Skeletal muscle tissue (tissue), 4 donors: ENCODE results near the gene SNX14. TPM values are rescaled to one million over a fixed set of nuclear protein-coding genes. Genes with fewer than 3 reads are reported as not detected.
A peak's percentile ranks its signal among the peaks of the same experiment; 100 is the strongest.

ENCODE experiments used
- H3K27ac ChIP-seq: one replicate; pipeline ENCODE4 v1.7.0; 2013; ENCODE audit warnings: mild to moderate bottlenecking, low read depth, low read length, inconsistent platforms
- H3K27me3 ChIP-seq, 3 donors: one replicate each; pipeline ENCODE4 v1.7.0; 2013; ENCODE audit warnings: low read length in 3 of 3; ENCODE audit not compliant: control insufficient read depth in 3 of 3, insufficient read depth in 3 of 3
- H3K36me3 ChIP-seq, 3 donors: one replicate each; pipeline ENCODE4 v1.7.0; 2013; ENCODE audit warnings: low read length in 3 of 3; ENCODE audit not compliant: control insufficient read depth in 3 of 3, insufficient read depth in 3 of 3
- H3K4me1 ChIP-seq, 3 donors: one replicate each; pipeline ENCODE4 v1.7.0; 2013; ENCODE audit warnings: low read length in 3 of 3, mild to moderate bottlenecking in 3 of 3; ENCODE audit not compliant: control insufficient read depth in 3 of 3, insufficient read depth in 3 of 3
- H3K4me3 ChIP-seq, 3 donors: one replicate each; pipeline ENCODE4 v1.7.0; 2013; ENCODE audit warnings: low read length in 3 of 3
- H3K9ac ChIP-seq, 3 donors: one replicate each; pipeline ENCODE4 v1.7.0; 2013; ENCODE audit warnings: low read length in 3 of 3, mild to moderate bottlenecking in 3 of 3, moderate library complexity in 2 of 3, low read depth in 1 of 3
- H3K9me3 ChIP-seq, 3 donors: one replicate each; pipeline ENCODE4 v1.7.0; 2013; ENCODE audit warnings: low read length in 3 of 3; ENCODE audit not compliant: control insufficient read depth in 3 of 3
- total RNA-seq: library from RNA; depleted of rRNA; stranded (reverse); fragments of >200 nt; gene quantifications from one replicate; pipeline ENCODE4 v1.2.3, GENCODE V29; 2014
- donor health status: Osteomylitis.

The SNX14 gene
- total RNA-seq, 1 donor from 2014 or later, result 117 TPM

- no peak overlapping the region for H3K9ac ChIP-seq
- peaks cover 4 to 33% (median 31%) of the 10 kb centered on the region in 3 donors for H3K36me3 ChIP-seq
- no peaks in the 10 kb centered on the region for H3K9me3 ChIP-seq
- no peak overlapping the region for H3K4me3 ChIP-seq
- peaks cover 3 to 15% (median 8%) of the 10 kb centered on the region in 3 donors for H3K4me1 ChIP-seq
- no peak overlapping the region for H3K27ac ChIP-seq
- no peaks in the 10 kb centered on the region for H3K27me3 ChIP-seq
Measured at GRCh38 chr6:85628353-85628752, 34.7 kb upstream of the SNX14 start.

GRCh38 chr6:85620308-85620707 lies 26.6 kb upstream of the SNX14 start:
- Histone ChIP-seq H3K36me3 (peaks cover 17 to 58% (median 56%) of the 10 kb centered on the region in 3 donors), H3K4me3 (no peak overlapping the region), H3K27ac (no peak overlapping the region), H3K9ac (no peak overlapping the region), H3K4me1 (no peaks in the 10 kb centered on the region), H3K27me3 (no peaks in the 10 kb centered on the region), H3K9me3 (no peaks in the 10 kb centered on the region)

GRCh38 chr6:85614780-85615179 lies 21.1 kb upstream of the SNX14 start:
- H3K36me3 ChIP-seq, result peaks cover 13 to 76% (median 63%) of the 10 kb centered on the region in 3 donors
- H3K9me3 ChIP-seq, result no peaks in the 10 kb centered on the region
- no peak overlapping the region for H3K27ac ChIP-seq
- no peaks in the 10 kb centered on the region for H3K27me3 ChIP-seq
- no peak overlapping the region for H3K9ac ChIP-seq
- H3K4me3 ChIP-seq, result no peak overlapping the region
- no peaks in the 10 kb centered on the region for H3K4me1 ChIP-seq

- Histone ChIP-seq H3K27ac (no peak overlapping the region), H3K9me3 (no peaks in the 10 kb centered on the region), H3K4me3 (no peak overlapping the region), H3K36me3 (peaks cover 9 to 65% (median 57%) of the 10 kb centered on the region in 3 donors), H3K9ac (no peak overlapping the region), H3K4me1 (no peaks in the 10 kb centered on the region), H3K27me3 (no peaks in the 10 kb centered on the region)
Measured at GRCh38 chr6:85612690-85613474, 19.2 kb upstream of the SNX14 start.

- Histone ChIP-seq H3K9me3 (no peaks in the 10 kb centered on the region), H3K27me3 (no peaks in the 10 kb centered on the region), H3K36me3 (peaks cover 6 to 47% (median 36%) of the 10 kb centered on the region in 3 donors)
Measured at GRCh38 chr6:85610182-85610895, 16.7 kb upstream of the SNX14 start.

GRCh38 chr6:85602100-85602499 lies 8.4 kb upstream of the SNX14 start:
- peaks cover 0 to 2% (median 0%) of the 10 kb centered on the region in 3 donors for H3K4me1 ChIP-seq
- H3K9ac ChIP-seq, result no peak overlapping the region
- H3K4me3 ChIP-seq, result no peak overlapping the region
- no peaks in the 10 kb centered on the region for H3K27me3 ChIP-seq
- no peak overlapping the region for H3K27ac ChIP-seq
- H3K9me3 ChIP-seq, result no peaks in the 10 kb centered on the region
- H3K36me3 ChIP-seq, result no peaks in the 10 kb centered on the region

More at GRCh38 chr6:85610182-85610895, 16.7 kb upstream of the SNX14 start:
- Histone ChIP-seq H3K9ac (no peak overlapping the region), H3K4me1 (peaks cover 0 to 2% (median 0%) of the 10 kb centered on the region in 3 donors), H3K27ac (no peak overlapping the region), H3K4me3 (no peak overlapping the region)

- Histone ChIP-seq H3K36me3 (no peaks in the 10 kb centered on the region), H3K9me3 (no peaks in the 10 kb centered on the region), H3K4me3 (no peak overlapping the region), H3K9ac (no peak overlapping the region), H3K4me1 (no peaks in the 10 kb centered on the region), H3K27ac (no peak overlapping the region), H3K27me3 (no peaks in the 10 kb centered on the region)
Measured at GRCh38 chr6:85600713-85601313, 7.2 kb upstream of the SNX14 start.

- H3K27ac ChIP-seq, result peak overlapping the region; percentile 92
- no peaks in the 10 kb centered on the region for H3K9me3 ChIP-seq
- H3K36me3 ChIP-seq, result peaks cover 0 to 3% (median 0%) of the 10 kb centered on the region in 3 donors
- H3K27me3 ChIP-seq, result no peaks in the 10 kb centered on the region
- H3K4me1 ChIP-seq, result peaks cover 3 to 18% (median 11%) of the 10 kb centered on the region in 3 donors
- peak overlapping the region; percentile 92 to 93 (median 93) for H3K9ac ChIP-seq
- H3K4me3 ChIP-seq, result peak overlapping the region; percentile 94 to 99 (median 96)
Measured at GRCh38 chr6:85594197-85594930, 706 bp upstream of the SNX14 start.

GRCh38 chr6:85592033-85592432 lies 1.6 kb downstream of the SNX14 start:
- no peaks in the 10 kb centered on the region for H3K27me3 ChIP-seq
- H3K9ac ChIP-seq, result no peak overlapping the region
- no peak overlapping the region for H3K27ac ChIP-seq
- peaks cover 3 to 18% (median 11%) of the 10 kb centered on the region in 3 donors for H3K4me1 ChIP-seq
- H3K4me3 ChIP-seq, result peak overlapping the region in 1 of 3 donors; percentile 6
- H3K9me3 ChIP-seq, result no peaks in the 10 kb centered on the region
- peaks cover 0 to 6% (median 0%) of the 10 kb centered on the region in 3 donors for H3K36me3 ChIP-seq
